ENCODE results near the gene POU2AF1.
"Not testable (repeated sequence)": the region's sequence is repeated elsewhere in the genome, so short reads cannot be mapped to it uniquely, and the experiment has no call there.

Gene POU2AF1

GRCh38 chr11:111410951-111411350, 31.9 kb upstream of the POU2AF1 start:
- no peak for FAIRE-seq
- no peak for DNase-seq (ENCODE audit: insufficient read length, low spot score)

- DNase-seq (ENCODE audit: insufficient read length, low spot score) = no peak
- FAIRE-seq = no peak
Observed at GRCh38 chr11:111409915-111410314, 30.8 kb upstream of the POU2AF1 start.

- DNase-seq (ENCODE audit: insufficient read length, low spot score) (no peak), FAIRE-seq (peak; percentile 55)
Observed at GRCh38 chr11:111408789-111409727, 30.0 kb upstream of the POU2AF1 start.

GRCh38 chr11:111407652-111408051, 28.6 kb upstream of the POU2AF1 start:
- FAIRE-seq (no peak), DNase-seq (ENCODE audit: insufficient read length, low spot score) (no peak)

- FAIRE-seq (no peak), DNase-seq (ENCODE audit: insufficient read length, low spot score) (peak; percentile 47)
Observed at GRCh38 chr11:111406589-111406988, 27.5 kb upstream of the POU2AF1 start.

GRCh38 chr11:111406091-111406490, 27.0 kb upstream of the POU2AF1 start:
- no peak for FAIRE-seq
- no peak for DNase-seq (ENCODE audit: insufficient read length, low spot score)

- DNase-seq (ENCODE audit: insufficient read length, low spot score) (no peak), FAIRE-seq (no peak)
Observed at GRCh38 chr11:111405551-111405950, 26.5 kb upstream of the POU2AF1 start.

- no peak for FAIRE-seq
- no peak for DNase-seq (ENCODE audit: insufficient read length, low spot score)
Observed at GRCh38 chr11:111403051-111403726, 24.1 kb upstream of the POU2AF1 start.

- DNase-seq (ENCODE audit: insufficient read length, low spot score) = no peak
Observed at GRCh38 chr11:111402411-111402810, 23.3 kb upstream of the POU2AF1 start.

GRCh38 chr11:111401957-111402356, 22.9 kb upstream of the POU2AF1 start:
- DNase-seq (ENCODE audit: insufficient read length, low spot score); FAIRE-seq: not testable (repeated sequence)

More at GRCh38 chr11:111402411-111402810, 23.3 kb upstream of the POU2AF1 start:
- FAIRE-seq = no peak

- FAIRE-seq = no peak
- no peak for DNase-seq (ENCODE audit: insufficient read length, low spot score)
Observed at GRCh38 chr11:111400595-111400994, 21.5 kb upstream of the POU2AF1 start.

- DNase-seq (ENCODE audit: insufficient read length, low spot score) = no peak
- FAIRE-seq = no peak
Observed at GRCh38 chr11:111399187-111400031, 20.3 kb upstream of the POU2AF1 start.

GRCh38 chr11:111397034-111397433, 18.0 kb upstream of the POU2AF1 start:
- FAIRE-seq = no peak
- DNase-seq (ENCODE audit: insufficient read length, low spot score) = no peak

- FAIRE-seq (peak; percentile 31), DNase-seq (ENCODE audit: insufficient read length, low spot score) (no peak)
Observed at GRCh38 chr11:111395749-111396148, 16.7 kb upstream of the POU2AF1 start.

- FAIRE-seq (no peak), DNase-seq (ENCODE audit: insufficient read length, low spot score) (no peak)
Observed at GRCh38 chr11:111395081-111395480, 16.0 kb upstream of the POU2AF1 start.

GRCh38 chr11:111394147-111394546, 15.1 kb upstream of the POU2AF1 start:
- not testable (repeated sequence) for DNase-seq (ENCODE audit: insufficient read length, low spot score); FAIRE-seq

- DNase-seq (ENCODE audit: insufficient read length, low spot score) = no peak
- FAIRE-seq = no peak
Observed at GRCh38 chr11:111393585-111393984, 14.5 kb upstream of the POU2AF1 start.

- DNase-seq (ENCODE audit: insufficient read length, low spot score) (no peak), FAIRE-seq (peak; percentile 70)
Observed at GRCh38 chr11:111393096-111393495, 14.0 kb upstream of the POU2AF1 start.

- FAIRE-seq (no peak), DNase-seq (ENCODE audit: insufficient read length, low spot score) (no peak)
Observed at GRCh38 chr11:111392552-111392951, 13.5 kb upstream of the POU2AF1 start.

- no peak for FAIRE-seq
- DNase-seq (ENCODE audit: insufficient read length, low spot score) = no peak
Observed at GRCh38 chr11:111391328-111392124, 12.5 kb upstream of the POU2AF1 start.

All from HTR-8/SVneo (cell line).